Inferior parietal cortex (tissue), 1 donor: Measurements from ENCODE around the gene SETMAR.
"Not testable (repeated sequence)": the region's sequence is repeated elsewhere in the genome, so short reads cannot be mapped to it uniquely, and the experiment has no call there.

Source experiments
- DNase-seq: peaks from one replicate; pipeline ENCODE4 v3.0.0-alpha.2; 2016; ENCODE audit errors: extremely low spot score

The SETMAR gene

DNA sequence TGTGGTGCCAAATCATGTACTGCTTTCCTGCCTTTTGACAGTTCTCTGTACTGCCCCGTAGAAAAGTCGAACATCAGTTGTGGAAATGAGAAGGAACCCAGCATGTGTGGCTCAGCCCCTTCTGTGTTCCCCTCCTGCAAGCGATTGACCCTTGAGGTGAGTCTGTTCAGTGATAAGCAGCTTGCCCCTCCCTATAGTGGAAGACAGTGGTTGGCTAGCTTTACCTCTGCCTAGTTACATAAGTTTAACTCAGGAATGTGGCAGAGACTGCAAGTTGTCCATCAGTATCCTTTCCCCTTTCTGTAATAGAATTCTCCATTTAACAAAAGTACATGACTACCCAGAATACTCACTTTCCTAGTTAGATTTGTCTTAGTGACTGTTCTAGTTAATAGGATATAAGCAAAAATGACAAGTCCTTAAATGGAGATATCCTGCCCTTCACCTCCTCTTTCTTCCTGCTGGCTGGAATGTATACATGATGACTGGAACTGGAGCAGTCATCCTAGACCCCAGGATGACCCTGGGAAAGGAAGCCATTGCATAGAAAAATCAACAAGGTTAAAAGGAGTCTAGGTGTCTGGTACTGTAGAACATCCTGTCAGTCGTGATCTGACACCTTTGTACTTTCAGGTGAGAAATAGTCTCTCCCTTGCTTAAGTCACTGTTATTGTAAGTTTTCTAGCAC lies 10.6 kb downstream of the SETMAR start:
- no peak for DNase-seq

DNA sequence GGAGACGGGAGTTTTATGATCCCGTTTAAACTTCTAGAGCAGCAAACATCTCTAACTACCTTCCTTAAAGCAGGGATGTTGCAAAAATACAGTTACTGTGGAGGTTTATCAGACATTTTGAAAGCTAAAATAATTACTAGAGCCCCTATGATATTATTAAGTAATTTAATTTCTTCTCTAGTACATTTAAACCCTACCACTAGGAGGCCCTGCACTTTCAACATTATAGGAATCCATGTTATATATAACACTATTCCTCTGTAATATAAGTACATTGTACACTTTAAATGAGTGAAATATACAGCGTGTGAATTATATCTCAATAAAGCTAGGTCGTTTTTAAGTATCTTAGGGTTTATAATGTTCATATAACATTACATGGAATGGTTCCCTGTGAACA lies 11.5 kb downstream of the SETMAR start:
- no peak for DNase-seq

DNA sequence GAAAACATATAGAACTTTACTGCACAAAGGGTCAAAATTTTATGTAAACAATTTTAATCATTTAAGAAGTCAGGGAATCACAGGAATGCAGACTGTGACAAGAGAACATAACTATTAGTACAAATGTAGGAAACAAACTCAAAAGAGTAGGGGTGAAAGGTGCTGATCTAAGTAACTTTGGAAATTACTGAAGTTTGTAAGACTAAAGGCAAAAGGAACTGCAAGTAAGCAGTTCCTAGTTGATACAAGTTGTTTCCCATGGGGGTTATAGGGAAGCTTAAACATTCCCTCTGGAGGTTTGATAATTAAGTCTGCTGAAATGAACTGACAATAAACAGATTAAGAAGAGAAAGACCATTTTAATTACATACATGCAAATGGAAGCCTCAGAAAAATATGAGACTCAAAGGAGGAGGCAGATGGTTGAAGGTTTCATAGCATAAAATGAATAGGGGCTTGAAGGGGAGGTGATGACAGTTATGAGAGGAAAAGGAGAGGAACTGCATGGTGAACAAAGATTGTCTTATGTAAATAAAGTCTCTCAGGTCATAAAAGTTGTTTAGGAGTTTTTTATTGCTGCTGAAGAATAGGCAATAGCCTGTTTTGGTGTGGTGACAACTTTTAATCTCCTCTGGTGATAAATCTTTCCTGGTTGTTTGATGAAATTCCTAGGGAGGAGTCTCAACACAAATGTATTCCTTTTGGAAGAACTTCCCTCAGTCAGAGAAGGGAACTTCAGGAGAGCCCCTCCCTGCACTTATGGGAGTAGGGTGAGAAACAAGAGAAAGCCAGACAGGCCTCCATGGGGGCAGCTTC lies 17.1 kb downstream of the SETMAR start:
- no peak for DNase-seq

DNA sequence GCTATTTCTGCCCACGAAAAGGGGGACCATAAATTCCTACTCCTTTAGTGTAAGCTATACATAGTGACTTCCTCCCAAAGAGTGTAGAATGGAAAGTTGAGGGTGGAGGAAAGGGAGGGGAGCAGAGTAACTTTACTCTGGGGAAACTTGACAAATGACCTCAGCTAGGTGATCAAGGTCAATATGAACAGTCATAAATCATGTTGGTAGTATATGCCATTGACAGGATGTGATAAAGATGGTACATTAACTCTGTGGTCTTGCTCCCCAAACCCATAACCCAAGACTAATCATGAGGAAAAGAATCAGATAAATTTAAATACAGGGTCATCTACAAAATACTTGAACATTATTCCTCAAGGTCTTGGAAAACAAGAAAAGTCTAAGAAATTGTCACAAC lies 18.6 kb downstream of the SETMAR start:
- no peak for DNase-seq

DNA sequence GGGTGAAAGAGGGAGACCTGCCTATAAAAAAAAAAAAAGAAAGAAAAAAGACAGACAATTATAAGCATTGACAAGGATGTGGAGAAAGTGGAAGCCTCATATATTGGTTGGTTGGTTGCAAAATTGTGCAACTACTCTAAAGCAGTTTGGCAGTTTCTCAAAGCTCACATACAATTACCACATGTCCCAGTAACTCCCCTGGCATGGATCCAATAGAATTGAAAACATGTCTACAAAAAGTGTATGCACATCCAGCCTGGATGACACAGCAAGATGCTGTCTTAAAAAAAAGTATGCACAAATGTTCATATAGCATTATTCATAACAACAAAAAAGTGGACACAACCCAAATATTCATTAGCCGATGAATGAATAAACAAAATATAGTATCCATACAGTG lies 19.5 kb downstream of the SETMAR start:
- DNase-seq, result no peak

DNA sequence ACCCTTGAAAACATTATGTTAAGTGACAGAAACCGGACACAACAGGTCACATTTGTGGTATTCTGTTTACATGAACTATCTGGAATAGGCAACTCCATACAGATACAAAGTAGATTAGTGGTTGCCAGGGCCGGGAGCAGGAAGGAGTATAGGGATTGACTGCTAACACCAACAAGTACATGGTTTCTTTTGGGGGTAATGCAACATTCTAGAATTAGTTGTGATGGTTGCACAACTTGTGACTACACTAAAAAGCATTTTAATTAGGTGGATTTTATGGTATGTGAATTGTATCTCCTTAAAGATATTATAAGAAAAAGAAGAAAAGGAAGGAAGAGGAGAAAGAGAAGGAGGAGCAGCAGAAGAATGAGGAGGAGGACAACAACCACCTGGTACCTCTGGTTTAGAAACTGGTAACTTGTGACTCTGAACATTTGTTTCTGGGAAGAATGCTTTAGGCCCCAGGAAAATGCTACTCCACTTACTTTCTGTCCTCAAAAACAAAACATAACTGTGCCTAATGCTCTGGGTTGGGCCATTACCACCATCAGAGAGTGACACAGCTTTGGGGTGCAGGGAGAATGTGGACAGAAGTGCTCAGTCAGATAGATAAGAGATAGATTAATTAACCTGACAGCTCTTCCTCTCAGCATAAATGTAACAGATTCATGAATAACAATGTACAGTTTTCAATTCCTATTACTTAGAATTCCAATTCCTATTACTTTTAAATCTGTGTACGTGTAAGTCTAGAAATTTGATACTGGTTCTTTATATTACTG lies 20.3 kb downstream of the SETMAR start:
- no peak for DNase-seq

DNA sequence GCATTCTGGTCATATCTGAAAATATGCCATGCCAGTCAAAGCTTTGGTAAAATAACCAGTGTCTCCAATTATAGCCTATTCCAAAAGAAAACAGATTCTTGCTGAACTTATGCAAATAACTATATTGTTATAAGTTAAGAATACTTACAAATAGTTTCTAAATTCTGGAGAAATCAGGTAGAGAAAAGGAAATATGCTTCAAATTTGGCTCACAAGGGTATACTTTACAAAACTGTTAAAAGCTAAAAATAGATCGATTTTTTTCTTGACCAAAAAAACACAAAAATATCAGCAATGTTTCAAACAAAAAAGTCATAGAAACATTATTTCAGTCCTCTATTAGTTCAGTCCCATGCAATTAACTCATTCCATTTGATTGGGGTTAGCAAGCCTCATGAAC lies 23.7 kb downstream of the SETMAR start:
- no peak for DNase-seq

DNA sequence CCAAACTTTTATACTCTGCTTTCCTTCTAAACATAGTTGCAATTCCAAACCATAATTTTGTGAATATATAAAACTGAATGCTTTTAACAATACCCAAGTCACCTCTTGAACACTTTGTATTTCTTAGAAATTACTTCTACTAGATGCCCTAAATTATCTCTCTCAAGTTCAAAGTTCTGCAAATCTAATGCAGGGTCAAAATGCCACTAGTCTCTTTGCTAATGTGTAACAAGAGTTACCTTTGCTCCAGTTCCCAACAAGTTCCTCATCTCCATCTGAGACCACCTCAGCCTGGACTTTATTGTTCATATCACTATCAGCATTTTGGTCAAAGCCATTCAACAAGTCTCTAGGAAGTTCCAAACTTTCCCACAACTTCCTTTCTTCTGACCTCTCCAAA lies 26.6 kb downstream of the SETMAR start:
- DNase-seq, result not testable (repeated sequence)

DNA sequence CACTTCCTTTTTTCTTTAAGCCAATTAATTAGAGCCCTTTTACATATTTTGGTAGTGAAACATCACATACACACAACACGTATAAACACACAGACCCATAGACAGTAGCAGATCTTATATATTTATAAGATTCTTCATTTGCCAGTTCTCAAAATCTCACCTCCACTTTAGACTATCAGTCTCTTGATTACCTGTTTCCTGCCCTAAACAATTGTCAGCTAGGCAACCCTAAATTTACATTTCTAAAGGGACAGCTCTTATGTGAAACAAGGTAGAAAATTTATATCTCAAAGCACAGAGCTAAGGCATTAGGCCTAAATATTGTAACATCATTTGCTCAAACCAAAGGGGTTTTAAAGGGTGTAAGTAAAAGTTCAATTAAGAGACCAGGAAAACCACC lies 28.9 kb downstream of the SETMAR start:
- DNase-seq, result no peak

DNA sequence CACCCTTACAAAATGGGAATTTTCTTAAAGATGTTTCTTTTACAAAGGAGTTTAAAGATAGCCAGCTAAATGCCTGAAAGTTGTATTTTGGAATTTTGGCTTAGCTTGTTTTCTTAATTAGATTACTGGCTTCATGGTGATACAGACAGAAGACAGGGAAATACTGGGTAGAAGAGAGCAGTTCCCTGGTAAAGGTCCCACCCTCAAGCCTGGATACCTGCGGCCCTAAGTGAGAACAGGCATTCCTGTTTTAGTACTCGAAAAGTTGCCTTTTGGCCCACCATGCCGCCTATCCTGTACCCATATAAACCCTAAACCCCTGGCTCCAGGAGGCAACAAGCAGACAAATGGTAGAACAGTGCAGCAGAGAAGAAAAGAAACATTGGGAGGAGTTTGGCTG lies 29.4 kb downstream of the SETMAR start:
- no peak for DNase-seq

DNA sequence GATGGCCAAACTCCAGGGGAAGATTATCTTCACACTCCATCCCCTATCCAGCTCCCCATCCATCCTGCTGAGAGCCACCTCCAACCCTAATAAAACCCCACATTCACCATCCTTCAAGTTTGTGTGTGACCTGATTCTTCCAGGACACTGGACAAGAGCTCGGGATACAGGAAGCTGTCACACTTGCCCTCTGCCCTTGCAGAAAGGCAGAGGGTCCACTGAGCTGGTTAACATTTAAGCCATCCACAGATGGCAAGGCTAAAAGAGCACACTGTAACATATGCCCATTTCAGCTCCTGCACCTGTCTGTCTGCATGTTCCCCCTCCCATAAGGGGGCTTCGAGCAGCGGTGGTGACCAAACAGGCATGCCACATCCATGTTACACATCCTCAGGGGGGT lies 29.8 kb downstream of the SETMAR start:
- no peak for DNase-seq

DNA sequence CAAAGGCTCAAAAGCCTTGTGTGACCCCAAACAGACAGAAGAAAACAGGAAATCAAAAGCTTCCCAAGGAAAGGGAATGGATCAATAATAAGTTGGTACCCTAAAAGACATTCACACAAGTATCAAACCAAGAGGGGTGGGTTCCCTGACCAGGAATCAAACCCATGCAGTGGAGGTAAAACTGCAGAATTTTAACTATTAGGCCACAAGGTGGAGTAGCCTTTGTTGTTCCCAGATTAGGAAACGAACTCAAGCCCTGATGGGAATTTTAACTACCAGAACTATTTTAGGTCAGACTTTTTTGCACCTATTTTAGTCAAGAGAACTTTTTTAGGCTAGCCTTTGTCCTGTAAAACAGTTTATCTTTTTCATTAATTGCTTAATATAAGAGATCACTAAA lies 31.4 kb downstream of the SETMAR start:
- no peak for DNase-seq

DNA sequence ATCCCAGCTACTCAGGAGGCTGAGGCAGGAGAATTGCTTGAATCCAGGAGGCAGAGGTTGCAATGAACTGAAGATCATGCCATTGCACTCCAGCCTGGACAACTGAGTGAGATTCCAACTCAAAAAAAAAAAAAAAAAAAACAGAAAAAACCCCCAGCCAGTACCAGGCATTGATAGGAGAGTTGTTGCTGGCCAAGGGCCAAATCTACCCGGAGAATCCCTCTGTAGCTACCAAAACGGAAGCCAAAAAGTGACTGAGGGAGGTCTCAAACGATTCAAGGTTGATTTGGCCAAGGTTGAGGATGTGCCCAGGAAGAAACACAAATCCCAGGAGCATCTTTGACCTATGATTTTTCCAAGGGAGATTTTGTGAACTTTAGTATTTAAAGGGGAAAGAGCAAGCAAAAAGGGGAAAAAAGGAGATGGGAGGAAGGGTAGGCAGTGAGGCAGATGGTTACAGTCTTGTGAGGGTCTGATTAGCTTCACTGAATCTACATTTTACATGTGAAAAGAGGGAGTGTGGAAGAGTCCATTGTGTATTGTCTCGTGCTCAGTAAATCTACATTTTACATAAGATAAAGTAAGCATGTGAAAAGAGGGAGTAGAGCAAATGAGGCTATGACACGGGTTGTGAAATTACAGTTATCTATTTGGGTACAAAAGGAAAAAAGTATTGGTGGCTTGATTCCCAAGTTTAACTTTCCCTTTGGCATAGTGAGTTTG lies 32.8 kb downstream of the SETMAR start:
- DNase-seq, result no peak

DNA sequence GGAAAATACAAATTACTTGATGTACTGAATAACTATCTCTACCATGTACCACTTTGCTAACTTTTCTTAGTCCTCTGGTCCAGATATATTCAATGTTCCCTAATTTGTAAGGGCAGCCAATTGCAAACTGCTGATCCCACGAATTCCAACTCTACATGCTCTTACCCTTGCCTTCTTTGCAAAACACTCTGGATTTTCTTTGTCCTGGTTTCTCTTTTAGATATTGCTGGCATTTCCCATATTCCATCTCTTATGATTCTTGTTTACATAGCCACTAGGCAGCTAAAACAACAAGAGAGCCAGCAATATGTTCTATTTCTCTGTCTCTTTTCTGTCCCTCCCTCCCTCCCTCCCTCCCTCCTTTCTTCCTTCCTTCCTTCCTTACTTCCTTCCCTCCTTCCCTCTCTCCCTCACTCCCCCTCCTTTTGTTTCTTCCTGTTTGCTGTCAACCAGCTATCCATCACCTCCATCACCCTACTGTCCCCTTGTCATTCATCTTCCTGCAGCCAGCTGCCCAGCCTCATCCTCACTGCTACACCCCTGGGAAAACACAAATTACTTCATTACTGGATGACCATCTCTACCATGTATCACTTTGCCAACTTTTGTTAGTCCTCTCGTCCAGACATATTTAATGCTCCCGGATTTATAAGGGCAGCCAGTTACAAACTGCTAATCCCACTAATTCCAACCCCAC lies 33.8 kb downstream of the SETMAR start:
- DNase-seq, result no peak

DNA sequence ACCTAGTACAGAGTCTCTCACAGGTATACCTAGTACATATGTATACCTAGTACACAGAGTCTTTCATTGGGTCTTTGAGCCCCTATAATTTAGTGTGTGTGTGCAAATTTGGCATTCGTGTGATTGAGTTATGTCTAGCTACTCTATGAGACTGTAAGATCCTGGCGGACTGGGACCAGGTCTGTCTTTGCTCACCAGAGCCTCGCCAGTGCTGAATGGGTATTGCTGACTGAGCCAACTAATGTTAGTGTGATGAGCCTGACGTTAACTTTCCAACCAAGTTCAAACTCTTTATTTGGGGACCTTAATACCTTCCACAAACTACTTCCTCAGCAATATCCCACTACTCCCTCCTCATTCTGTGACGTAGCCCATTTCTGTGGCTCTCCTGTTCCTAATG lies 35.6 kb downstream of the SETMAR start:
- DNase-seq, result no peak

DNA sequence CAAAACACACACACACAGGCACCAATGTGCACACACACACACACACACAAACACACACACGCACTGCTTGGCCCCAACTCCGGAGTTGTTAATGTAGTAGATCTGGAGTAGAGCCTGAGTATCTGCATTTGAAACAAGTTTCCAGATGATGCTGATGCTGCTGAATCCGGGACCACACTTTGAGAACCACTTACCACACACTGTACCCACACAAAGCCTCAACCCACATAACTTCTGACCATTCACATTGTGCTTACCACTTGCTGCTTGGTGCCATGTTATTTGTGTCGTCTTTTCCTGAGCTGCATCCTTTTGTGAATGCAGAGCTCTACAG lies 36.9 kb downstream of the SETMAR start:
- DNase-seq, result no peak

DNA sequence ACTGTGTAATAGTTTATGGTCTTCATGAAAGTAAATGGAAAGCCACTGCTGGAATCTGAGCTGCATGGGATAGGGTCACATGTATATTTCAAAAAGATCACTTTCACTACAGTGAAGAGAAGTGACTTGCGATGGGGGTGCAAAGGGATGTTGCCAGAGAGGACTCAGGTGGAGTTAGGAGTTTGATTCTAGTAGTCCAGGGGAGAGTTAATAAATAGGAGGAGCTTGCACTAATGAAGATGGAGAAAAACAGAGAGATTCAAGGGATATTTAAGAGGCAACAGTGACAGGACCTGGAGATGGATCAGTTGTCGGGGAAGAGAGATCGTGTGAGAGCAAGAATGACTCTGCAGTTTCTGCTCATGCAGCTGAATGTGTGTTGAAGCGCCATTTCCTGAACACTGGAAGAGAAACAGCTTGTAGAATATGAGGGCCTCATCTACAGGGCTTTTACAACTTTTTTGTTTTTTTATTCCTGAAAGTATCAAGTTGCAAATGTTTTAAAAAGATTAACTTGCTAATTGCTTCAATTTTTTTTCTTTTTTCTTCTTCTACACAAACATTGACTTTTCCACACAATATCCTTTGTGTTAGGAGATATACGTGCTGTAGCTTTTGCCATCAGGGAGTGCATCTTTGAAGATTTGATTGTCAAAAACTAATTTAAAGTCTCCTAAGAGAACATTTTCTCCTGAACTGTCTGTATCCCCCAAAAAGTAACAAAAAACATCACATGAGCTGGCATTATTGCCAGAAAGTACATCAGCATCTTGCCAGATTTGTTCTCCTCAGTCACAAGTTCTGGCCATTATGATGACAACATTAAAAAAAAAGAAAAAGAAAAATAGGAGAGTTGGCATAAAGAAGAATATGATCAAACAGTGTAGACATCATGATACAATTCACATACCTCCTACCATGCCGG lies 37.5 kb downstream of the SETMAR start:
- DNase-seq, result peak; percentile 62

DNA sequence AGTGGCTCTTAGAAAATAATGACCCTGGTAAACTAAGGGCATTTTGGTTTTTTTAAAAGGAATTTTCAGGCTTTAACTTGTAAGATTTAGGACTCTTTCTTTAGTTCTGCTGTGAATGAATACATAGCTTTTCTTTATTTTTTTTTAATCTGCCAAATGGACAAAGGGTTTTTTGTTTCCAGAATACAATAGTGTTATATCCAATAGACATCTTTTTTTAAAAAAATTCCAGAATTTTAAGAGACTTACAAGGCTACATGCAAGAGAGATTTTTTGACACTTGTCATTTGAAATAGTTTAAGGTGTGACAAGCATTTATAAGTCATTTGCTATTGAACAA lies 38.1 kb downstream of the SETMAR start:
- no peak for DNase-seq

DNA sequence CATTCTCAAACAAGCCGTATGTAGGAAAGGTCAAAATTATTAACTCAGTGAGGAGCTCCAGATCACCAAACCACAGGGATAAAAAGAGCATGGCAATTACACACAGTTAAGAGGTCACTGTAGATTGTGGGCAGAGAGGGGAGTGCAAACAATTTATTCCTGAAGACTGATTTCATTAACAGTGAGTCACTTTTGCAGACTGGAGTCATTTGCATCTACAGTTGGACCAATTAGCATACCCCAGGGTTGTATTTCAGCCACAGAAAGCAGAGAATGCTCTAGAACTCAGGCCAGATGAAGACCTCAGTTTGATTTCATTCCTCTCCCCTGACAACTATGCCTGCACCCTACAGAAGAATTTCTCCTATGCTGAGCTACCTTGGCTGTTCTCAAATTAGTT lies 40.1 kb downstream of the SETMAR start:
- DNase-seq, result no peak

DNA sequence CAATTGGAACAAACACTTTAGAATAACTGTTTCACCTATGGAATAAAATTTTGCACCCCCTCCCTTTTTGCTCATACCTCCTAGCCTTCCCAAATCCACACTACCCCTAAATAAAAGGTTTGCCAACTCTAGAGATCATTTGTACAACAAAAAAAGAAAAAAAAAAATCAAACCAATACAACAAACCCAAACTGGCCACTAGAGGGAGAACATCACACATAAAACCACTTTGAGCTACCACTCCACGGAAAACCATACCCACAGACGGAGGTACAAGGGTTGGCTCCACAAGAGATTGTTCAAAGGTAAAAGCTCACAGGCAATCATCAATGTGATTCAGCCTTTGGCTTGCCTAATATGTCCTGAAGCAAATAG lies 47.6 kb downstream of the SETMAR start:
- peak; percentile 85 for DNase-seq
